HG03280 (cell line): Measurements from ENCODE around the gene CAPG.
"Not testable (repeated sequence)": the region's sequence is repeated elsewhere in the genome, so short reads cannot be mapped to it uniquely, and the experiment has no call there.

Source experiments
- ATAC-seq: cut with Tn5 transposase; IDR thresholded peaks from one replicate; pipeline ENCODE4 v1.9.1; 2021; ENCODE audit warnings: mild to moderate bottlenecking, moderate library complexity; ENCODE audit not compliant: unreplicated experiment

CAPG gene

DNA sequence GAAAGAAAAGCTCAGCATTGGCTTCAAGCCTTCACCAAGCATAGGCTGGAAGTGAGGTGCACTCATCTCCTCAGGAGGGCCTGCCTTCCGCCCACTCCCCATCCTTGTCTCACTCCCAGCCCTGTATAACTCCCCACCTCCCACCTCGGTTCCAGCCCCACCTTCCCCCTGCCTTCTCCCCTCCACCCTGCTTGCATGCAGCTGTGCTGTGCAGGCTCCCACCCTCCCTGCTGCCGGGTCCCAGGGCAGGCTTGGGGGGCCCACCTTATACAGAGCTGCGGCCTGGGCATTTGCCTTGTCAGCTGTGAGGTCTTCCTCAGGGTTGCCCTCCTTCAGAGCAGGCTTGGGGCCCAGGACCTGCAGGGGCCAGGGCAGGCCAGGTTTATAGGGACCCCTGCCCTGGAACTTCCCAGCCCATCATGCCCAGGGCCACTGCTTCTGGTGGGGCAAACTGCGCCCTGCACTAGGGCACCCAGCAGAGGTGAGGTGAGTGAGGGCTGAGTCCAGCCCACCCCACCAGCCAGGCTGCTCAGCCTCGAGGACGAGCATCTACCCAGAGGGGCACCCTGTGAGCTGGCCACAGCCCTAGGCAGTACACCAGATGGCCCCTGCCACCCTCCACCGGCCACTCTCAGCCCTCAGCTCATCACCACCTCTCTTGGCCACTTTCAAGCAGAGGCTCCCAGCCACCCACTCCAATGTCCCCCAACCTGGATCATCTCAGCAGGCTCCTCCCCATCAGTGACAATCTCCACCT is 11.6 kb downstream of the CAPG start:
- ATAC-seq, result no peak

- no peak for ATAC-seq
These were observed 12.2 kb downstream of the CAPG start for GRCh38 chr2:85397925-85398331.

DNA sequence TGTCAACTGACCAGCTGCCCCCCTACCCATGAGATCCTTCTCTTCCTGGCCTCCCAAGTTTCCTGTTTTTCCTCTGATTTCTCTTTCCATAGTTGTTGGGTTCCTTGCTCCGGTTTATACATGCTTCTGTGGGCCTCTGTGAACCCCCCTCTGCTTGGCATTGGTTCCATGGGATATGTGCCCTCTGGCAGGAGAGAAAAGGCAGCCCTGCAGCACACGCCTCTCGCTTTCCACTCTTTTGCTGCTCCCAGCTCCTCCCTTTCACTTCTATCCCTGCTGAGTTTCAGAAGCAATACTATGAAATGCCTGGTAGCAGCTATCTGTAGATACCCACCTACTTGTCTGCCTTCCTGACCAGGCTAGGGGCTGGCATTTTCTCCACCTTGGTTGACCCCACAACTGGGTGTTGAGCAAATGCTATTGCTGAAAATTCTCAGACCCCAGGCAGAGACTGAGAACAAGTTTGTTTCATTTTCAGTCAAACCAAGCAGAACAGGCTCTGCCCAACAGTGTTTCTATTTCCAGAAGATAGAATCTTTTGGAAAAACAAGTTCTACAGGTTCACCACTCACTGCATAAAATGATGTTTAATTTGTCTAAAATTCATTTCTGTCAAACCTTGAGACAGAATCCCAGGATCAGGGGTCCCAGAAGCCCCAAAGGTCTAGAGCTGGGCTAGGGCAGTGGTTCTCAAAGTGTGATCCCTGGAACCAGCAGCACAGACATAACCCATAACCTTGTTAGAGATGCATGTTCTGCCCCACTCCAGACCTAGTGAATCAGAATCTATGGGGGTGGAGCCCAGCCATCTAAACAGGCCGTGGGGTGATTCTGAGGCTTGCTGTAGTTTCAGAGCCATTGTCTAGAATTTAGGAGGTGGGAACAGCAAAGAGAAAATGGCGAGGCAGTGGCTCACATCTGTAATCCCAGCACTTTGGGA is 13.4 kb downstream of the CAPG start:
- ATAC-seq, result no peak

DNA sequence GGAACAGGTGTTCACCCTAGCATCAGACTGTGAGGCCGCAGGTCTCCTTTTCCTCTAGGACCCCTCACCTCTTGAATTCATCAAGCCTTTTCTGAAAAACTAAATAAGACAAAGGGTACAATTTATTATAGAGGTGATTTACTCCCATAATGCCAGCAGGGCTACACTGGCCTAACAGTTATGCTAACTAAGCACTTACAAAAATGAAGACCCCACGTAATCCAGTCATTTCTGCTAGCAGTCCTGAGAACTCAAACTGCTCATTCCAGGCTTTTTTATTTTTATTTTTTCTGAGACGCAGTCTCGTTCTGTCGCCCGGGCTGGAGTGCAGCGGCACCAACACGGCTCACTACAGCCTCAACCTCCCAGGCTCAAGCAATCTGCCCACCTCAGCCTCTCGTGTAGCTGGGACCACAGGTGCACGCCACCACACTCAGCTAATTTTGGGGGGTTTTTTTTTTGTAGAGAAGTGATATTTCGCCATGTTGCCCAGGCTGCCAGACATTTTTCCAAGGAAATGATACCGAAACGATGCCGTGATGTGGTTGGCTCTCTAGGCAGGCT is 14.2 kb downstream of the CAPG start:
- ATAC-seq, result no peak

DNA sequence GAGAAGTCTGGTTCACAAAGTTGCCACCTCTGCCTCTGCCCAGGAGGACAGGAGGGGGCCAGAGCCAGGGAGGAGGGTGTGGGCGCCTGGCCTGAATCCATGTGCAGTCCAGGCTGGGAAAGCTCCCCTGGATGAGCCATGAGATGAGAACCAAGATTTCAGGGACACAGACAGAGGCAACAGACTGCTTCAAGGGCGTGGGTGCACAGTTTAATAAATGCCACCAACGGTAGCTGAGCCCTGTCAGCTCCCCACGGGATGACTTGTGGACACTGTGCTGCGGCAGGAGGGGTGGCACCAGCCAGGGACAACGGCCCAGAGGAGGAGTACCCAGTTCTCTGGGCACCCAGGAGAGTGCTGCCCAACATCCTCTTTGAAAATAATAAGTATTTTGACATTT is 15.2 kb downstream of the CAPG start:
- ATAC-seq, result no peak

- no peak for ATAC-seq
These were observed 15.9 kb downstream of the CAPG start for GRCh38 chr2:85394261-85394681.

DNA sequence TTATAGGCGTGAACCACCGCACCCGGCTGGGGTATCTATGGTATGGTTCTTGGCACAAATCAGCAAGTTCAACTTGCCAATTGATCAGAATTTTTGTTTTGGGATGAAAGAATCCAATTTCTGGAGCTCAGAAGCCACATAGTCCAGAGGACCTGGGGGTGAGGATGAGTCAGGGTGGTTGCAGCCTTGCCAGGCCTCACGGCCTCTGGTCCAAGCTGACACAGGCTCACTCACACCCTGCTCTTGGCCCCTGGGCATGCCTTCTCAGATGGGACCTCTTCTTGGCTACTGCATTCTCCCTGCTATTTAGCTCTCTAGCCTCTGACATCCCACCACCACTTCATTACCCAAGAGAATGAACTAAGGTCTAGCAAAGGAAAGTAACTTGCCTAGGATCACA is 16.3 kb downstream of the CAPG start:
- ATAC-seq, result no peak

DNA sequence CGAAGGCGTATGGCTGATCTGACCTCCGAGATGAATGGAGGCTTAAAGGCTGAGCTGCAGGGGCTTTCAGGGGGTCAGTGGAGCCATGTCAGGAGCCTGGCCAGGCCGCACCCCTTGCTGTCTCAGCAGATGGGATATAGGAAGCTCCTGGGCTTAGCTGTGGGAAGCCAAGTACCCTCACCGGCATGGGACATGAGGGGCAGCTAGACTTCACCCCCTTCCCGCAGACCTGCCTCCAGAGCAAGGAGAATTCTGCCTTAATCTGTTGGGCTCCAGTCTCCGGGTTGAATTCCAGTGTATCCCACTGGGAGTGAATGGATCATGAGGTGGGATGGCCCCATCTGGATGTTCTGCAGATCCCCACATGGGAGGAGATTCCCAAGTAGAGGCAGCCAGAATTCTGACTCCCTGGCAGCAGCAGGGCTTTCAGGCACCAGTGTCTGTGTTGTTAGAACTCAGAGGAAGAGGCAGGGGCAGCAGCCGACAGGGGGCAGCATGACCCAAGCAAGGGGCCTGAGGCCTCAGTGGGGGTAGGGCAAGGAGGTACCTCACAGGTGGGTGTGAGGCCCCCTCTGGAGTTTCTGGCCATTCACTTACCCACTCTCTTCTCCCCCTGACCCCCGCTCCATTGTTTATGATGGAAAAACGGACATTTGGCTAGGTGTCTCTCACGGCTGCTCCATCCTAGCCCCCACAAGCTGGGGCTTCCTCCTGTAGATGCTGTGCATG is 19.1 kb downstream of the CAPG start:
- ATAC-seq, result no peak

DNA sequence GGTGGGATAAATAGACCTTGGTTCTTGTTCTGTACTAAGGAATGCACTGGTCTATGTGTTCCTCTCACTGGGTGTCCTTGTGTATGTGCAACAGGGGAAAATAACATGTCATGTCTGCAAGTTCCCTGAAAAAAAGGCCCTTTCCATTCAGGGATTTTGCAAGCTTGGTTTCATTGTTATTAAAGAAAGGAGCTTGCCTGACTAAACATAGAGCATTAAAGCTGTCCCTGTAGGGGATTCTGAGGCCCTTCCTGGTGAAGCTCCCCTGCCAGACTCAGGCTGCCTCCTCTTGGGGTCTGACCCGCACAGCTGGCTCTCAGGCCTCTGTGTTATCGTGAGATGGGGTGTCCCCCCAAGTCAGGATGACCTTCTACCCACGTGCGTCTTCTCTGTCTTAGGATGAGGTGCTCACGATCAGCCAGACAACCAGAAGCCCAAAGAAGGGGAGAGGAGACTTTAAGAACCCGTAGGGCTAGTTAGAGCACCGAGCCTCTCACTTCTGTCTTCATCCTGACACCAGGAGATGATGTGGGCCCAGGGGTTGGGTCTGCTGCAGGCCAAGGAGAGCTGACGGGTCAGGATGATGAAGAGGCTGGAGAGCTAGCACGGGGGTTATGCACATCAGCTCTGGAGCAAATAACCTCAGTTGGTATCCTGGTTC is 21.2 kb downstream of the CAPG start:
- no peak for ATAC-seq

- no peak for ATAC-seq
These were observed 22.4 kb downstream of the CAPG start for GRCh38 chr2:85387754-85388153.

DNA sequence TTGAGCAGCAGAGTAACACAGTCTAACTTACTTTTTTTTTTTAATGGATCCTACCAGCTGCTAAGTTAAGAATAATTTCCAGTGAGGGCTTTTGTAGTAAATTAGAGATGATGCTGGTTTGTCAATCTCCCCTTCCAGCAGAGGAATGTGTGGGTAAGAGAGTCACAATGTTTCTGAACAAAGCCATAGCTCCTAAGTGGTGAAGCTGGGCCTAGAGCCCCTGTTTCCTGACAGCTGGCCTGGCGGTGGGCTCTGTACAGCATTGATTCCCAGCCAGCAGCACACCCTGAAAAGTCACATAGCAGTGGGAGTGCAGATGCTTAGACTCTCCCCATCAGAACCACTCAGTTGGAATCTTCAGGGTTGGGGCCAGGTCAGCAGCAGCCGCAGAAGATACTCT is 24.4 kb downstream of the CAPG start:
- ATAC-seq, result no peak

GRCh38 chr2:85383850-85384249 is 26.3 kb downstream of the CAPG start:
- ATAC-seq, result no peak

GRCh38 chr2:85383151-85383550 is 27.0 kb downstream of the CAPG start:
- ATAC-seq, result not testable (repeated sequence)

DNA sequence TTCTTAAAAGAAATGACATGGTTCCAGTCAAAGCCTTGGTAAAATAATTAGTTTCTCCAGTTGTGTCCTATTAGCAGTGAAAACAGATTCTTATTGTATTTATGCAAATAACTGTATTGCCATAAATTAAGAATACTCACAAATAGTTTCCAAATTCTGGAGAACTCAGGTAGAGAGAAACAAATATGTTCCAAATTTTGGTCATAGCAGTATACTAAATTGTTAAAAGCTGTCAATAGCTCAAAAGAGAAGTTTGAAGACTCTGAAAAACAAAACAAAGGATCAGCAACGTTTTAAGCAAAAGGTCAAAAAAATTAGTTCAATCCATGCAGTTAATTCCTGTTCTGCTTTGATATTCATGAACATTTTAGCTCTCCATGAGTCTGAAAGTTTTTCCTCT is 30.1 kb downstream of the CAPG start:
- no peak for ATAC-seq

- ATAC-seq, result no peak
These were observed 31.9 kb downstream of the CAPG start for GRCh38 chr2:85378257-85378656.

GRCh38 chr2:85377083-85377482 is 33.1 kb downstream of the CAPG start:
- no peak for ATAC-seq

DNA sequence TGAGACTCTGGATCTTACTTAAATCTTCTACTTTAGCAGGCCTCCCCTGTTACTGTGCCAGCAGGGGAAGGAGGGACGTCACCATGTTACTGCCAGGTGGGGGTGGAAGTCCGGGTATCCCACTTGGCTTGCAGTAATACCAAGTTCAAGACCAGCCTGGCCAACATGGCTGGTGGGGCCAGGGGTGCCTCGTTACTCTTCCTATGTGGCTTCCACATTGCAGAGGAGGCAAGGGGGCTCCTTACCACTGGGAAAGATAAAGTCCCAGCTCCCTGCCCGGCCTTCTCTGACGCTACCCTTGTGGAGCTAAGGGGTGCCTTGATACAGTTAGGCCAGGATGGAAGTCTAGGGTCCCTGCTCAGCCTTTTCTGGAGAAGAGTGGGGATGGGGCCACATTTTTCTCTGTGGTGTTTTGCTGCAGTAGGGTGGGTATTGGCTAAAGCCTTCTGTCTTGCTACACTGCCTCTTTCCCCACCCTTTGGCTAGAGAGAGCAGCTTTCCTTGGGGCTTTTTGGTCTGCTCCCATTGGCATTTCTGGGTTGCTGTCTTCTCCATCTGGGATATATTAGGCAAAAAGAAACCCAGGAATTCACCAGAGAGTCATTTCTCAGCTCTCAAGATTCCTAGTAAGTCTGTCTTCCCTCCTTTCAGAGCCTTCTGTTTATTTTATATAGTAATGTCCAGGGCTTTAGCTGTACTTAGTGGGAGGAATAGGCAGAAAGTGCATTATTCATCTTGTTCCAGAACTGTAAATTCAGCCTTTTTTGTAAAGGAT is 33.7 kb downstream of the CAPG start:
- ATAC-seq, result no peak

- no peak for ATAC-seq
These were observed 39.1 kb downstream of the CAPG start for GRCh38 chr2:85371045-85371444.

GRCh38 chr2:85369500-85369899 is 40.7 kb downstream of the CAPG start:
- ATAC-seq, result no peak

DNA sequence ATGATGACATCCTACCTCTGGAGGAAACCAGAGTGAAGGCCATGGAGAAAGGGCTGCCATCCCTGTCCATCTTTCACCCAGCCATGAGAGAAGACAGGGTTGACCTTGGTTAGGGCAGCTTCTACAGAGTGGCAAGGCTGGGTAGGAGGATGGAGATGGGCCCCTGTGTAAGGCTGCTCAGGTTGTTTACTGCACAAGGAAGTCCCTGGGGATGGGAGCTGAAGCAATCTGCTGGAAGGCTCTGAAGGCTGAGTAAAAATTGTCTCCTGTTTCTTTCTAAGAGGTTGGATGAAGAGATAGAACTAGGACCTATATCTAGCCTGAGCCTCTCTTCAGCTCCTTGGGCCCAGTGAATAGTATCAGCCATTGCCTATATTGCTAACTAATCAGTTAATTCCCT is 41.2 kb downstream of the CAPG start:
- ATAC-seq, result no peak
